RWPE2 (cell line): ENCODE results near the gene MOB2.

Source experiments
- ATAC-seq: fragments of 200-7000 bp; cut with Tn5 transposase; 3 replicates; pipeline ENCODE4 v1.9.1; 2021; ENCODE audit warnings: low read depth
- DNase-seq: peaks from one replicate; pipeline ENCODE4 v3.0.0-alpha.2; 2020; ENCODE audit warnings: low spot score
- H3K27ac ChIP-seq: fragments of 450-650 bp; 2 replicates; pipeline ENCODE4 v1.5.1; 2017; ENCODE audit warnings: mild to moderate bottlenecking; ENCODE audit not compliant: poor library complexity, severe bottlenecking
- H3K27me3 ChIP-seq: fragments of 250-450 bp; sonication (Bioruptor Pico); 2 replicates; pipeline ENCODE4 v1.5.1; 2021; ENCODE audit warnings: mild to moderate bottlenecking, moderate library complexity; ENCODE audit not compliant: insufficient read depth, poor library complexity, severe bottlenecking
- H3K36me3 ChIP-seq: fragments of 250-450 bp; sonication (Bioruptor Pico); 2 replicates; pipeline ENCODE4 v1.5.1; 2020; ENCODE audit warnings: low read depth, mild to moderate bottlenecking, moderate library complexity
- H3K4me1 ChIP-seq: fragments of 250-450 bp; sonication (Bioruptor Pico); 2 replicates; pipeline ENCODE4 v1.5.1; 2021; ENCODE audit warnings: mild to moderate bottlenecking, moderate library complexity; ENCODE audit not compliant: insufficient read depth, poor library complexity, severe bottlenecking
- H3K4me3 ChIP-seq: fragments of 250-450 bp; sonication (Bioruptor Pico); 2 replicates; pipeline ENCODE4 v1.5.1; 2021; ENCODE audit warnings: mild to moderate bottlenecking, moderate library complexity; ENCODE audit not compliant: severe bottlenecking
- H3K9me3 ChIP-seq: fragments of 250-450 bp; sonication (Bioruptor Pico); 2 replicates; pipeline ENCODE4 v1.5.1; 2021; ENCODE audit warnings: mild to moderate bottlenecking, moderate library complexity; ENCODE audit not compliant: severe bottlenecking
- TF ChIP-seq, protein P1 (sequence below): fragments of 450-650 bp; IDR thresholded peaks from one replicate; pipeline ENCODE4 v1.5.1; 2017; ENCODE audit warnings: mild to moderate bottlenecking, moderate library complexity; ENCODE audit not compliant: poor library complexity, severe bottlenecking

Gene MOB2

DNA sequence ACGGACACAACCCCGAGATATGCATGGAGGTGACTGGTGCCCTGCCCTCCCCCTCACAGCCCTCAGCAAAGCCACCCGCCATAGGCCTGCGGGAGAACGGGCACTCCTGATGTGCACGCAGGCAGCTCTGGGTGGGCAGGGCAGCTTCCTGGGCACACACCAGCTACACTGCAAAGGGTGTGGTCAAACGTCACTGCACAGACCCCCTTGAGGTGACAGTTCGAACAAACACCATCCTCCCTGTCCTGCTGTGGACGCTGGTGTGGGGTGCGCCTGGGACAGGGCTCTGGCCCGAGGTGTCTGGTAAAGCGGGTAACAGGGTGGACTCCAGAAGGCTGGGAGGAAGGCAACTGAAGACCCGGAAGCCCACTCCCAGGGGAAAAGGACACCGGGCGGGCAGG, 21.9 kb upstream of the MOB2 start:
- ATAC-seq: no peak
- no peak for DNase-seq
- Histone ChIP-seq H3K9me3 (no peaks in the 10 kb centered on the region), H3K4me1 (no peaks in the 10 kb centered on the region), H3K36me3 (no peaks in the 10 kb centered on the region), H3K4me3 (no peak overlapping the region), H3K27ac (no peak overlapping the region), H3K27me3 (no peaks in the 10 kb centered on the region)
- TF ChIP-seq, protein P1, sequence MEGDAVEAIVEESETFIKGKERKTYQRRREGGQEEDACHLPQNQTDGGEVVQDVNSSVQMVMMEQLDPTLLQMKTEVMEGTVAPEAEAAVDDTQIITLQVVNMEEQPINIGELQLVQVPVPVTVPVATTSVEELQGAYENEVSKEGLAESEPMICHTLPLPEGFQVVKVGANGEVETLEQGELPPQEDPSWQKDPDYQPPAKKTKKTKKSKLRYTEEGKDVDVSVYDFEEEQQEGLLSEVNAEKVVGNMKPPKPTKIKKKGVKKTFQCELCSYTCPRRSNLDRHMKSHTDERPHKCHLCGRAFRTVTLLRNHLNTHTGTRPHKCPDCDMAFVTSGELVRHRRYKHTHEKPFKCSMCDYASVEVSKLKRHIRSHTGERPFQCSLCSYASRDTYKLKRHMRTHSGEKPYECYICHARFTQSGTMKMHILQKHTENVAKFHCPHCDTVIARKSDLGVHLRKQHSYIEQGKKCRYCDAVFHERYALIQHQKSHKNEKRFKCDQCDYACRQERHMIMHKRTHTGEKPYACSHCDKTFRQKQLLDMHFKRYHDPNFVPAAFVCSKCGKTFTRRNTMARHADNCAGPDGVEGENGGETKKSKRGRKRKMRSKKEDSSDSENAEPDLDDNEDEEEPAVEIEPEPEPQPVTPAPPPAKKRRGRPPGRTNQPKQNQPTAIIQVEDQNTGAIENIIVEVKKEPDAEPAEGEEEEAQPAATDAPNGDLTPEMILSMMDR: no peak

DNA sequence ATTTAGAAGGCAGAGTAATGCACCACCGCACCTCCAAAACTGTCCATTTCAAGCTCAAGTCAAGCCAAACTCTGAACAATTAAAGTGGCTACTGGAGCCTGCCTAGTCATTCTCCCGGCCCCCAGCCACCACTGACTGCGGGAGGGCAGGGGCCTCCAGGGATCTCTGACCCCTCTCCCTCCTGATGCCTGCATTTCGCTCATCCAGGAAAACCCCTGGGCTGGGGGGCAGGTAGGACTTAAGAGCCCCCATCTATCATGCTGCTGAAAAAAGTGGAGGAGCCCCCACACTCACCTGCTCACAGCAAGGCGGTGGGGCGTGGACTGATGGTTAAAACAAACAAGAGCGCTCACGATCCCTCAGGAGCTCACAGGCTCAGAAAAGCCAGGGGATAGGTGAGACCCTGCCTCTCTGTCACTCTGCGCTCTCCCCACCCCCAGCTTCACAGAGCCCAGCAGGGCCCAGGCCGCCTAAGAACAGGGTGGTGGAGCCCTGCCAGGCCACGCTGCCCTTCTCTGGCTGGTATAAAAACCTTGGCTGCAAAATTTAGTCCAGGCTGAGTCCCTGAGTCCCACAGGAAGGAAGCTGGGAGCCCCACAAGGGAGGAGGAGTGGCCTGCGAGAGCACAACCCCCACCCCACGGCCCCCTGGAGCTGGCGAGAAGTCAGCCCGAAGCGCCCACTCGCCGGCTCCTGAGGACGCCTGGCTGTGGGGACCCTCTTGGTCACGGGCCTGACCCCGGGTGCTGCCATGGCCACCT, 21.0 kb upstream of the MOB2 start:
- no peak for DNase-seq
- no peaks in the 10 kb centered on the region for H3K27me3 ChIP-seq
- no peak overlapping the region for H3K4me3 ChIP-seq
- no peaks in the 10 kb centered on the region for H3K36me3 ChIP-seq
- no peaks in the 10 kb centered on the region for H3K4me1 ChIP-seq
- H3K27ac ChIP-seq: no peak overlapping the region
- no peak for ATAC-seq
- TF ChIP-seq, protein P1: no peak
- H3K9me3 ChIP-seq: no peaks in the 10 kb centered on the region

DNA sequence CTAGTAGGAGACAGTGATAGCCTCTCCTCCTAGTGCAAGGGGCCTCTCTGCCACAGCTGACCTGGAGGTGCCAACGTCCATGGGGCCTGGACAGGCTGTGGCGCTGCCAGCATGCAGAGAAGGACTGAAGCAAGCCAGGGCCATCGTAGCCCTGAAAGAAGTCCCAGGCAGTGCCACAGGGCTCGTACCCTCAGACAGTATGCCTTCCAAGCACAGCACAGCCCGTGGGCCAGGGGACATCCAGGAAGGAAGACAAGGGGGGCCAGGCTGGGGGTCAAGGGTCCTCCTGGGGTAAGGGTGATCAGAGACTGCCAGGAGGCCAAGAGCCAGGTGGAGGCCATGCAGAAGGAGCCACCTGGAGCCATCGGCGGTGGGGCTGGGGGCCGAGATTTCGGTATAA, 20.4 kb upstream of the MOB2 start:
- no peaks in the 10 kb centered on the region for H3K4me1 ChIP-seq
- H3K4me3 ChIP-seq: no peak overlapping the region
- no peak overlapping the region for H3K27ac ChIP-seq
- H3K27me3 ChIP-seq: no peaks in the 10 kb centered on the region
- ATAC-seq: no peak
- TF ChIP-seq, protein P1: no peak
- H3K36me3 ChIP-seq: no peaks in the 10 kb centered on the region
- H3K9me3 ChIP-seq: no peaks in the 10 kb centered on the region
- DNase-seq: no peak

DNA sequence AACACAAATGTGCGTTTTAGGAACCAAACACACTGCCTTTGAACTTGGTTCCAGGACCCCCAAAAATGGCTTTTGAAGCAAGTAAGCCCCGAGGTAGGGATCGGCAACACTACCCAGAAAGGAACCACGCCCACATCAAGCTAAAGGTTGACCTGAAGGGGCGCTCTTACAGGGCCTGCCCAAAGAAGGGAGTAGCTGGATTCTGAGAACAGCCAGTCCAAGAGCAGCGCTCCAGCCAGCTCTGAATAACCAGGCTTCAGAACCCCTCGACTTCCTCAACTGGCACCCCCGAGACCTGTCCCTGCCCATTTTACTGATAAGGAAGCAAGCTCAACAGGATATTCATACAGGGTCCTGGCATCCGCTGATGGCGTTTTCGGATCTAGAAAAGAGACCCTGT, 18.9 kb upstream of the MOB2 start:
- Histone ChIP-seq H3K27me3 (no peaks in the 10 kb centered on the region), H3K4me1 (no peaks in the 10 kb centered on the region), H3K27ac (no peak overlapping the region), H3K36me3 (no peaks in the 10 kb centered on the region), H3K9me3 (no peaks in the 10 kb centered on the region), H3K4me3 (no peak overlapping the region)
- ATAC-seq (no peak), DNase-seq (no peak)
- TF ChIP-seq, protein P1: no peak

DNA sequence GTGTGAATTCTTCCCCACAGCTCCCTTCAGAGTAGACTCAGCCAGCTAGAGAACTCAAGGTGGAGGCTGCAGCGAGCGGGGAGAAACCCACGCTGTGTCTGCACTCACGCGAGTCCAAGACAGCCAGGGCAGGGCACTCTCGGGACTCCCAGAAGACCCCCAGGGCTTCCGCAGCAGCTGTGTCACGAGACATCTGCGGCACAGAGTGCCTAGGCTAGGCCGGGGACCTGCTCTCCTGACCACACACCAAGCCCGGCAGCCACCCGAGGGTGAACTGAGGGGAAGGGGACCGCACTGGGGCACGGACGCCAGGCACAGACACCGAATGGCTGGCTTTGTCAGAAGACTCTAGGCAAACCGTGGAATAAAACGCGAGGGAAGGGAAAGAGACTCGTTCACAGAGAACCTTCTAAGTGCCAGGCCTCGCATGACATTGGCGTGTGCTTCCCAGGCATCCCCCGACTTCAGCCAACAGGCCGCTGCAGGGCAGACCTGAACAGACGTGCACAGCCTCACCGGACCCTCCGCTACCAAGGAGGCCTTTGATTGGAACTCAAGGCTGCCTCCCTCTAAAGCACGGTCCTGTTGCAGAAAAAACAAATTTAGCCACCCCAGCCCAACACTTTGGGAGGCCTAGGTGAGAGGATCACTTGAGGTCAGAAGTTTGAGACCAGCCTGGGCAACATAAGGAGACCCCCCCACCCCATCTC, 18.2 kb upstream of the MOB2 start:
- no peak overlapping the region for H3K27ac ChIP-seq
- no peaks in the 10 kb centered on the region for H3K36me3 ChIP-seq
- DNase-seq: no peak
- no peaks in the 10 kb centered on the region for H3K27me3 ChIP-seq
- H3K9me3 ChIP-seq: no peaks in the 10 kb centered on the region
- ATAC-seq: no peak
- TF ChIP-seq, protein P1: no peak
- H3K4me1 ChIP-seq: no peaks in the 10 kb centered on the region
- no peak overlapping the region for H3K4me3 ChIP-seq
